Skeletal muscle cell (primary cell): ENCODE measurements around the gene AGAP3.
"Not testable (repeated sequence)": the region's sequence is repeated elsewhere in the genome, so short reads cannot be mapped to it uniquely, and the experiment has no call there.

Source experiments
- DNase-seq: peaks from one replicate; pipeline ENCODE4 v3.0.0-alpha.2; 2010; ENCODE audit warnings: low read depth
- H3K4me3 ChIP-seq: 2 replicates; pipeline ENCODE4 v1.5.1; 2011; ENCODE audit warnings: low read depth, mild to moderate bottlenecking, control low read depth, low read length, moderate library complexity

The AGAP3 gene

DNA sequence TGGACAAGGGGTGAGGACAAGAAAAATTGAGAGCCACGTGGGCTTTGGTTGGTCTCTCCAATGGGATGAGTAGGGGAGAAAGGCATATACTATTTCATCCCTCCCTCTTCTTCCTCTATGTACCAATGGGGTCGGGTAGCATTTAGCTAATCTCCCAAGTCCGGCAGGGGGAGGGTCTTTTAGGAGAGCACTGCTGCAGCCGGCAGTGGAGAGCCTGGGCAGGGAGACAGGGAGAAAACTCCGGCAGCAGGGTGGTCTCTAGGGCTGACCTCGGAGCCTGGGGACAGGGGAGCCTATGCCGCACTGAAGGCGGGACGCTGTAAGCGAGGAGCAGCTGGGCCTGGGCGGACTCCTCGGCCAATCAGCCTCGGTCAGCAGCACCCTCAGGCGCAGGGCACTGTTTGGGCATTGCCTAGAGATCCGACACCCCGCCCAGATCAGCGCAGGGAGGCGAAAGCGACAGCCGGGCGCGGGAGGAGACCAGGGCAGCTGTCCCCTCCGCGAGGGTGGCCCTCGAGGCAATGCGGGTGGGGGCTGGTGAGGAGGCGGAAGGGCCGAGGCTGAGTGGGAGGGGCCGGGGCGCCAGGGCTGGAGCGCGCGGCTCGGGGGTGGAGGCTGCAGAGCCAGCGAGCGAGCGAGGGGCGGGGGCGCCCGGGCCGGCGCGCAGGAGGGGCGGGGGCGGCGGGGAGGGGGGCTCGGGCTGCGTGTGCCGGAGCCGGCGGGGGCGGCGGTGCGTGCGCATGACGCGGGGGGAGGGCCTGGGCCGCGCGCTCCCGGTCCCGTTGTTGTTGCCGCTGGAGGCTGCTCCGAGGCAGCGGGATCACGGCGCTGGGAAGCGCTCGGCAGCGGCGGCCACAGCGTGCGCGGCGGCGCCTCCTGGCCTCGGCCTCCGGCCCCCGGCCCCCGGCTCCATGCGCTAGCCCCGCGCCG lies at the start of gene AGAP3:
Gene AGAP3 (plus strand): TSS at position 785 of the 930 bp plus-strand sequence. CDS start 267 bp downstream, outside the sequence.
- peak; percentile 54 for DNase-seq
- H3K4me3 ChIP-seq, result peak within 1 kb of the TSS; percentile 77

DNA sequence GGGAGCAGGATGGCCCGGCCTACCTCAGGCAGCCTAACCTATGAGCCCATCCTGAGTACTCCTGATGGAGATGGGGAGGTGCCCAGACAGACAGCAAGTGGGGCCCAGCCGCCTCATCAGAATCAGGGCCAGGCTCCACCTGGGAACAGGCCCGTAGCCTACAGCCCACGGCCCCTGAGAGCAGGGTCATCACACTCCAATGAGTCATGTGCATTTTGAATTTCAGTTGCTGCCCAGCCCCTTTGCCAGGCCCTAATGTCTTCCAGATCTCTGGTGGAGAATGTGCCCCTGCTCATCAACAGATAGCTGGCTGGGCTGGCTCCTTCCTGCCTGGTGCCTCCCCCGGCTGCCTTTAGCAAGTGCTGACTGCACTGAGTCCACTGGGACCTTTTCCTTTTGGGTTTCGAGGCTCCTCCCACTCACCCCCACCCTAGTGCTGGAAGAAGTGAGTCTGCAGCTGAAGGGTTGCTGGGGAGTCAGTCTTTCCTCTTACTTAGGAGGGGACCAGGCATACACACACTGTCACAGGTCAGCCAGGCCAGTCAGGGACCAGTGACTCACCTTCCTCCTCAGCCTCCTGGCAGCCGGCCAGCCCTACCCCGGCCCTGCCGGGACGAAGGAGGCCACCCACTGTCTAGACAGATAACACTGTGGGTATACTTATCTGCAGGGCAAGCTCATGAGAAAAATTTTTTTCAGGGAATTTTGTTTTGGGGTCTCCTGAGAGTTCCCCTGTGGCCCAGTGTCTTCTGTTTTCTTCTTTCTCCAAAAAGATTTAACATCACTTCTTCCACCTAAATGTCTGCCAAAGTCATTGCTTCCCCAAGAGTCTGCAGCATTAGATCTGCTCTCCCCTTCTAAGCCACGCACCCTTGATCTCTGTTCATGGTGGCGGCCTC lies 47.1 kb upstream of the AGAP3 start:
- peak; percentile 80 for DNase-seq
- no peak overlapping the region for H3K4me3 ChIP-seq

DNA sequence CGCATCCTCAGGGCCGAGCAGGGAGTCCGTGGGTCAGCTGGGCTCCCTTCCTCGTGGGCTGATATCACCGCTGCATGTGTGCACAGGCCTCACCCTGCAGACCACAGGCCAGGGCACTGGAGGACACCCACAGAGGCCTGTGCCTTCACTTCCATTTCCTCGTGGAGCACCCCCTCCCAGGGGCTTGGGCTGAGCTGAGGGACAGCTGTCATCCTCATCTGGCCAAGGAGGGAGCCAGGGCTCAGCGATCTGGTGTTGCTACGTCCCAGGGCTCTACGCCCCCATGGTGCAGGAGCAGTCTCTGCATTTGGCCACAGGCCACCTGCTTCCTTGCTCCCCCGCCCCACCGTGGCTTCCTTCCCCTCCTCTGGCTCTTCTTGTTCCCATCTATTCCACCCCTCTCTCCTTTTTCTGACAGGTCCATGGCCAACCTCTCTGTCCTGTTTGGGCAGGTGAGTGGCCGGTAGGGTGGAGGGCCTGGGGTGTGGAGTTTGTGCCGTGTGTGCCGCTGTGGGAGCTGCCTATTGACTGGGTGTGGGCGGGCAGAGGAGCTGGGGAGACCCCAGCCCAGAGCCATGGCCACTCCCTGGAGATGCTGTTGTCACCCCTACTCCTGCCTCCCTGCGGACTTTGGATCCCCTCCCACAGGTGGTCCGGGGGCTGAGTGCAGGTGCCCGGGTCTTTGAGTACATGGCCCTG lies 46.3 kb upstream of the AGAP3 start:
- H3K4me3 ChIP-seq, result no peak overlapping the region

DNA sequence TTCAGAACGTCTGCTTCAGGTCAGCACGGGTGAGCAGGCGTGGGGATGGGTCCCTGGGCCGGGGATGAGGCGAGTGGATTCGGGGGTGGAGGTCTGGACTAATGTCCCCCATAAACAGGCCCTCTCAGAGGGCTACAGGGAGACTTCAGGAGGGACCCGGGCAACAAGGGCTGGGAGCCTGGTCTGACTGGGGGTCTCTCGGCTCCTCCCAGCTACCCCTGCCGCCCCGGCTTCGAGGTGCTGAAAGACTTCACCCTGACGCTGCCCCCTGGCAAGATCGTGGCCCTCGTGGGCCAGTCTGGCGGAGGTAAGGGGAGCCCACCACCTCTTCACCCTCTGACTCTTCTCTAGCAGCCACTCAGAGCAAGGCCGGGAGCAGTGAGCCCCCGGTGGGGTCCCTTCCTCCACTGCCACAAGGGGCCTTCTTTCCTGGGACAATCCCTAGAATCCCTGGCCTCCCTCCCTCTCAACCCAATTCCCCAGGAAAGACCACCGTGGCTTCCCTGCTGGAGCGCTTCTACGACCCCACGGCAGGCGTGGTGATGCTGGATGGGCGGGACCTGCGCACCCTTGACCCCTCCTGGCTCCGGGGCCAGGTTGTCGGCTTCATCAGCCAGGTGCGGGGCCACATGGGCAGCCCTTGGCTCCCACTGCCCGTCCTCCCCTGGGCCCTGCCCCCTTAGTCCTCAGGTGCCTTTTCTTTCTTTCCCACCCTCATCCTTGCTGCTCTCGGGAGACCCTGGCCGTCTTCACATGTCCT lies 45.5 kb upstream of the AGAP3 start:
- no peak for DNase-seq
- no peak overlapping the region for H3K4me3 ChIP-seq

More for the DNA sequence above, 46.3 kb upstream of the AGAP3 start:
- no peak for DNase-seq

DNA sequence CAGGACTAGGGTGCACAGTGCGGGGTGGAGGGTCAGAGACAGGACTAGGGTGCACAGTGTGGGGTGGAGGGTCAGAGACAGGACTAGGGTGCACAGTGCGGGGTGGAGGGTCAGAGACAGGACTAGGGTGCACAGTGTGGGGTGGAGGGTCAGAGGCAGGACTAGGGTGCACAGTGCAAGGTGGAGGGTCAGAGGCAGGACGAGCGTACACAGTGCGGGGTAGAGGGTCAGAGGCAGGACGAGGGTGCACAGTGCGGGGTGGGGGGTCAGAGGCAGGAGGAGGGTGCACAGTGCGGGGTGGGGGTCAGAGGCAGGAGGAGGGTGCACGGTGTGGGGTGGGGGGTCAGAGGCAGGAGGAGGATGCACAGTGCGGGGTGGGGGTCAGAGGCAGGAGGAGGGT lies 42.8 kb upstream of the AGAP3 start:
- not testable (repeated sequence) for H3K4me3 ChIP-seq, DNase-seq

DNA sequence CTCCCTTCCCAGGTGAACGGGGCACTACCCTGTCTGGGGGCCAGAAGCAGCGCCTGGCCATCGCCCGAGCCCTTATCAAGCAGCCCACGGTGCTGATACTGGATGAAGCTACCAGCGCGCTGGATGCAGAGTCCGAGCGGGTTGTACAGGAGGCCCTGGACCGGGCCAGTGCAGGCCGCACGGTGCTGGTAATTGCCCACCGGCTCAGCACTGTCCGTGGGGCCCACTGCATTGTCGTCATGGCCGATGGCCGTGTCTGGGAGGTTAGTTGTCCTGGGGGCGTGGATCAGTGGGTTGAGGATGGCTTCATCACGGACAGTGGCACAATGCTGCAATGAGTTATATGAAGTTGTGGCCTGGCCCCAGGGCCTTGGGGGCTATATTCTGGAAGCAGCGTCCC lies 42.3 kb upstream of the AGAP3 start:
- H3K4me3 ChIP-seq, result no peak overlapping the region
- no peak for DNase-seq

DNA sequence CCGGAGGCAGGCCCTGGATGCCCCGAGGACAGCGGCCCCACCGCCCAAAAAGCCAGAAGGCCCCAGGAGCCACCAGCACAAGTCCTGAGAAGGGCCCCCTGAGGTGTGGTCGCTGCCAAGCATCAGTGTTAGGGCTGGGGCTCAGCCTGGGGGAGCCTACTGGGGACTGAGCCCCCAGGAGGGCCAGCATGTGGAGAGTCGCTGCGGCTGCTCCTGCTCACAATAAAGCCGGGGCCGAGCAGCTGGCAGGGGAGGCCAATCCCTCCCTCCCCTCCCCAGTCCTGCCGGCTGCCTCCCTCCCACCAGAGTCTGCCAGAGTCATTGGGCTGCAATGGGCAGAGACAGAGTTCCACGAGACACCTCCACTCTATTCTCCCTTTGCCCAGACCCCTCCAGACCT lies 41.0 kb upstream of the AGAP3 start:
- no peak overlapping the region for H3K4me3 ChIP-seq

DNA sequence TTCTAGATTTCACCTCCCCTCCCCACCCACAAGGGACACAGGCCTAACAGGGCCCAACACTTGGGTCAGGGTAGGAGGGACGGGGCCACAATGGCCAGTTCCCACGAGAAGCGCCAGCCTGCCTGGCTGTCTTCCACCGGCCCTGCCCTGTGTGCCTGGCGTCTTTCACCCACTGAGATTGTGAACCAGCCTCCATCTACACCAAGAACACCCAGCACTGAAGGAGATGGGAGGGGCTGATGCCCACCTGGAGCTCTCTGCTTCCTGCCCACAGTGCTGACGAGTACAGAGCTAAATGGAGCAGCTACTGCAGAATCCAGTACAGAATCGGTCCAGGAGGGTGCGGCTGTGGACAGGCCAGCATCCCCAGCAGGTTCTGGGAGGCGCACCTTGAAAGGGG lies 40.3 kb upstream of the AGAP3 start:
- DNase-seq, result no peak
- no peak overlapping the region for H3K4me3 ChIP-seq

More for the DNA sequence above, 41.0 kb upstream of the AGAP3 start:
- no peak for DNase-seq

DNA sequence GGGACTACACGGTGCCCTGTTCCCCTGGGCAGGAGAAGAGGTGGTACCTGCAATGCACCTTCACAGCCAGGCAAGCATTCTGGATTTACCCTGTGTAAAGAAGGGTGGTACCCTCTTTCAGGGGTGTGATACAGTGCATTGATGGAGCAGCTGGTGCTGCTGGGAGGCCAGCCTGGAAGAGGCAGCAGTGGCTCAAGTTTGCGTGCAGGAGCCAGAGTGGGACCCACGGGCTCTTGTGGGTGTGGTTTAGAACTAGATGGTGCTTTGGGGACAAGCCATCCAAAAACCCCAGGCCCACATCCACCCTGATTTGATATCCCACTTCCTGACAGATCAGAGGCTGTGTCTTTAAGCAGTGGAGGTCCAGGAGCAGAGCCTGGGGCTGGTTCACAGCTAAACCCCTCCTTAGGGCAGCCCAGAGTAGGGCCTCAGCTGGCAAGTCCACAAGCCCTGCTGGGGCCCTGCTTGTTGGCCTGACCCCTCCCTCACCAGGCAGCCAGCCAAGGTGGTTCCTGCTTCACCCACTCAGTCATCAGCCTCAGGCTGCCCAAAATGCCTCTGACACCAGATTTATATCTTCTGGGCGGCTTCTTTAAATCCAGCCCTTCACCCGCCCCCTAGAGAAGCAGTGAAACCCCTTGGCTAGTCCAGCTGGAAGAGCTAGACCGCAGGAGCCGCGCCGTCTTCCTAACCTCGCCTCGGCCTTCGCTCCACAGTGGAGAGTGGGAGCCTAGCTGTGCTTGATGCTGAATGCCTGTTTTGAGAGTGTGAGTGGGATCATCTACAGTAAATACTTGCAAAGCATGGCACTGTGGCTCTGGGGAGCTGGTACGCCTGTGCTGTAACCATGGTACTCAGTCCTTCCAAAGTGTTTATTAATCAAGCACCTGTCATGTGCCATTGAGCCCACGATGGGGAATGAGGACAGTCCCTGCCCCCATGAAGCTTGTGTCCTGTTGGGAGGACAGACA lies 39.4 kb upstream of the AGAP3 start:
- no peak overlapping the region for H3K4me3 ChIP-seq
- peak; percentile 49 for DNase-seq

DNA sequence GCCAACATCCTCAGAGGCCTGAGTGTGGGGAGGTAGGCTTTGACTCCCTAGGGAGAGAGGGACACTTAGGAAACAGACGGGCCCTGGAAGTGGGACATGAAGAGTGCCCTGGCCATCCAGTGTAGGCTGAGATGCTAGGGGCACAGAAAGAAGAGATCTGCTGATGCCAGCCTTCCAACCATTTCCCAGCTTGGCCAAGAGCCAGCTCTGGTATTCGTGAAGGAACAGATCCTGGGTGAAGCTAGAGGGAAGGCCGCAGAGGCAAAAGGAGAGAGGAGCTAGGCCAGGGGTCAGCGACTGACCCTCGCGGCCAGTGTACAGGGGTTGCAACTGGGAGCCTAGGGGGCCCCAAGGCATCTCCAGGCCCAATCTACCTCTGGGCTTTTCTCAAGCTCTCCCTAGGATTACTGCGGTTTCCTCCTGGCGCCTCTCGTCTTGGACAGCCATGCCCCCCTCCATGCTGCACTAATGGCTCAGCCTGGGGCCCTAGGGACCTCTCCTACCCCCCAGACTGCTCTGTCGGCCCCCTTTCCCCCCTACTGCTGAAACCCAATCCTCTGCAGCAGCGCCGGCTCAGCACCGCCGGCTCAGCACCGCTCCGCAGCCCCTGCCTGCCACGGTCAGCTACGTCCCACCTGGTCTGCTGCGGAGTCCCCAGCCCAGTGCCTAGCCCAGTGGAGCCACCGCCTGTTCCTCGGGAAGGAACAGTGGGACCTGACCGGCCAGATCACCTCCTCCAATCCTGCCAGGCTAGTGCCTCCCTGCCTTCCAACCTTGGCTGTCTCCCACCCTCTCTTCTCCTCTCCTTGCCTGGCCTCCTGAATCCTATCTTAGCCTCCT lies 38.1 kb upstream of the AGAP3 start, which contains the start of gene ASIC3:
Gene ASIC3 (plus strand): TSS at position 556 of the 840 bp plus-strand sequence. CDS start 355 bp downstream, outside the sequence.
- DNase-seq, result no peak

DNA sequence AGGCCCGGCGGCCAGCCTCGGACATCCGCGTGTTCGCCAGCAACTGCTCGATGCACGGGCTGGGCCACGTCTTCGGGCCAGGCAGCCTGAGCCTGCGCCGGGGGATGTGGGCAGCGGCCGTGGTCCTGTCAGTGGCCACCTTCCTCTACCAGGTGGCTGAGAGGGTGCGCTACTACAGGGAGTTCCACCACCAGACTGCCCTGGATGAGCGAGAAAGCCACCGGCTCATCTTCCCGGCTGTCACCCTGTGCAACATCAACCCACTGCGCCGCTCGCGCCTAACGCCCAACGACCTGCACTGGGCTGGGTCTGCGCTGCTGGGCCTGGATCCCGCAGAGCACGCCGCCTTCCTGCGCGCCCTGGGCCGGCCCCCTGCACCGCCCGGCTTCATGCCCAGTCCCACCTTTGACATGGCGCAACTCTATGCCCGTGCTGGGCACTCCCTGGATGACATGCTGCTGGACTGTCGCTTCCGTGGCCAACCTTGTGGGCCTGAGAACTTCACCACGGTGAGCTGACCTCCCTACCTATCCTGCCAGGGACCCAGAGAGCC lies 37.3 kb upstream of the AGAP3 start:
- no peak overlapping the region for H3K4me3 ChIP-seq
- DNase-seq, result no peak

More for the DNA sequence above, 38.1 kb upstream of the AGAP3 start, which contains the start of gene ASIC3:
- no peak within 1 kb of the TSS for H3K4me3 ChIP-seq

DNA sequence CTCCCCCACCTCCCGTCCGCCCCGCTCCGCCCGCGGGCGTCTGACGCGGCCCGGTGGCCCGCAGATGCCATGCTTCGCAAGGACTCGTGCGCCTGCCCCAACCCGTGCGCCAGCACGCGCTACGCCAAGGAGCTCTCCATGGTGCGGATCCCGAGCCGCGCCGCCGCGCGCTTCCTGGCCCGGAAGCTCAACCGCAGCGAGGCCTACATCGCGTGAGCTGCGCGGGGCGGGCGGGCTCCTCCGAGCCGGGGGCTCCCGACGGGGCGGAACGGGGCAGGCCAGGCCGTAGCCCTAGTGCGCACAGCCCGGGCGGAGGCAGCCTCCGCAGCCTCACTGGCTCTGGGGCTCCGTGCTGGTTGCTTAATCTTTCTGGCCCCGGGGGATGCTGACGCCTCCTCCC lies 35.2 kb upstream of the AGAP3 start:
- peak overlapping the region; percentile 22 for H3K4me3 ChIP-seq
- DNase-seq, result no peak

DNA sequence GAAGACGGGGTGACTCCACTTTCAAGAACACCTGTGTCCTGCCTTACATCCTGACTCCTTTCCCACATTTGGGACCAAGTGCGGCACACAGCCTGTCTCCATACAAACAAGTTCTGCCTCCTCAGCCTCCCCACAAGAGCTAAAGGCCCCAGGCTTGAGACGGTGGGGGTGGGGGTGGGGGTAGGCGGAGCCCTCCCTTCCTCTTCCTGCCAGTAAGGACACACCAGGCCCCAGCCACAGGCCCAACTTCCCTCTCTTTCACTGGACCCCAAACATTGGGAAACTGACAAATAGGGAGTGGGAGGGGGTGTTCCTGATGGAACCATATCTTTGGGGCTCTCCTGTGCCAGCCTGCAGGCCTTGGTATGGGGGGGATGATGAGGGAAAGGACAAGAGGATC lies 33.2 kb upstream of the AGAP3 start:
- no peak overlapping the region for H3K4me3 ChIP-seq
- no peak for DNase-seq

DNA sequence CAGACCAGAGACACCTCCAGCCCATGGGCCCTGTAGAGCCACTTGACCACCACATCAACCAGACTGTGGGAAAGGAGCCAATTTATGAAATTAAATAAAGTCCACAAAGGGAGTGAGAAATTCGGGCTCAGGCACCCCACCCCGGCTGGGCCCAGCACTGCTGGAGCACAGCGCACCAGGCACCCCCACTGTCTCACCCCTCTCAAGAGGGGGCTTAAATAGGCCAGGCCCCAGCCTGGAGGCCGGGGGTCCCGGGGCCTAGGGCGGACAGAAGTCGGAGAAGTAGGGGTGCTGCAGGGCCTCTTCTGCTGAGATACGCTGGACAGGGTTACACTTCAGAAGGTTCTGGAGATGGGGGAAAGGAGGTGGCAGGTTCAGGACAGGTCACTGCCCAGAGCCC lies 32.5 kb upstream of the AGAP3 start:
- H3K4me3 ChIP-seq, result no peak overlapping the region

DNA sequence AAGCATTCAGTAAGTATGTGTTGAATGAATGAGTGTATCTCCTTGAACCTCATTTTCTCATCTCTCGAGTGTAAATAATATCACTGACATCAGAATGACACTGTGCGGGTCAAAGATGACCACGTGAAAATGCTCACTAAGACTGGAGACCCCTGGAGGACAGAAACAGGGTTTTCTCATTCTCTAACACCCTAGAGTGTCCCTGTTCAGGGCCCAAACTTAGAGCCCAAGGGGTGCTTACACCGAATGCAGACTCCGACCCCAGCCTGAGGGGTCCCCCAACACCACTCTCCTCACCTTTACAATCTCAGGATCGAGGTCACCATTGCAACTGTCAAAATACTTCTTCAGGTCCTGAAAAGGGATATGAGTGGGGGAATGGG lies 30.0 kb upstream of the AGAP3 start:
- H3K4me3 ChIP-seq, result no peak overlapping the region
- DNase-seq, result no peak

More for the DNA sequence above, 32.5 kb upstream of the AGAP3 start:
- DNase-seq, result no peak

DNA sequence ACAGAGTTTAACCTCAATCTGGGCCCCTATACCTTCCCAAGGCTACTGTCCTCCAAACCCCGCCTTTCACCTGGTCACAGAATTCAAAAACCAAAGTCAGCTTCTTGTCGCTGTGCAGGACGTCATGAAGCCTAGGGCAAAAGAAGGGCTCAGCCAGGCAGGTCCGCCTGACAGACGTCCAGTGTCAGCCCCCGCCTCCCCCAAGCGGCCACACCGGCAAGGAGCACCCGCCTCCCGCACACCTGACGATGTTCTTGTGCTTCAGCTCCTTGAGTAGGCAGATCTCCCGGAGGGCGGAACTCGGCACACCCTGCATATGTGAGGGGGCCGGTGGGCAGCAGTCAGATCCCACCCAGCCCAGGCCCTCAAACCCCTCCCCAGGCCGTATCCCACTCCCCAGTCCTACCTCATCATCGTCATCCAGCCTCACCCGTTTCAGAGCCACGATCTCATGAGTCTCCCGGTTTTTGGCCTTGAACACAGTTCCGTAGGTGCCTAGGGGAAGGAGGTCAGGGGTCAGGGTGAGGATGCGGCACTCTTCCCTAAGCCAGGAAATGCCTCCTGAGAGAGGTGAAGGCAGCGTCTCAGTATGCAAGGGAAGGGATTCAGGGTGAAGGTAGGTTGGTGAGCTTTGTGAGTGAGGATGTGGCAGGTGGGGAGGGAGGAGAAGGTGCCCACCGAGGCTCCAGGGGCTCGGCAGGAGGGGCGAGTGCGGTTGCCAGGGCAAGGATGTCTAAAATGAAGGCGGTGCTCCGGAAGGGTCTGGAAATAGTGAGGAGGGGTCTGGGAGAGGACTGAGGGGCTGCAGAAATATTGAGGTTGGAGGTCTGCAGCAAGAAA lies 29.4 kb upstream of the AGAP3 start:
- DNase-seq, result no peak

More for the DNA sequence above, 29.4 kb upstream of the AGAP3 start:
- H3K4me3 ChIP-seq, result peak overlapping the region; percentile 84
